Measurements from ENCODE around the gene CES3. TPM values are rescaled to one million over a fixed set of nuclear protein-coding genes. Genes with fewer than 3 reads are reported as not detected.
"Not testable (repeated sequence)": the region's sequence is repeated elsewhere in the genome, so short reads cannot be mapped to it uniquely, and the experiment has no call there.

CES3 gene
- total RNA-seq, 1 experiment from 2014 or later: not detected

GRCh38 chr16:66970775-66971720 is 10.0 kb downstream of the CES3 start:
- DNase-seq (ENCODE audit: low read depth): peak; percentile 25

GRCh38 chr16:66972983-66973382 is 11.9 kb downstream of the CES3 start:
- DNase-seq (ENCODE audit: low read depth): no peak

GRCh38 chr16:66973716-66974115 is 12.7 kb downstream of the CES3 start:
- no peak for DNase-seq (ENCODE audit: low read depth)

GRCh38 chr16:66974156-66974931 is 13.3 kb downstream of the CES3 start:
- DNase-seq (ENCODE audit: low read depth): not testable (repeated sequence)

- DNase-seq (ENCODE audit: low read depth): not testable (repeated sequence)
Observed at GRCh38 chr16:66974932-66975246, 13.8 kb downstream of the CES3 start.

GRCh38 chr16:66975302-66975893 is 14.3 kb downstream of the CES3 start:
- no peak for DNase-seq (ENCODE audit: low read depth)

GRCh38 chr16:66976746-66977145 is 15.7 kb downstream of the CES3 start:
- no peak for DNase-seq (ENCODE audit: low read depth)

- DNase-seq (ENCODE audit: low read depth): peak; percentile 77
Observed at GRCh38 chr16:66977341-66978113, 16.5 kb downstream of the CES3 start.

GRCh38 chr16:66979011-66979717 is 18.1 kb downstream of the CES3 start:
- peak; percentile 56 for DNase-seq (ENCODE audit: low read depth)

- no peak for DNase-seq (ENCODE audit: low read depth)
Observed at GRCh38 chr16:66983033-66983432, 22.0 kb downstream of the CES3 start.

GRCh38 chr16:66984892-66985311 is 23.8 kb downstream of the CES3 start:
- no peak for DNase-seq (ENCODE audit: low read depth)

GRCh38 chr16:66986559-66986958 is 25.5 kb downstream of the CES3 start:
- no peak for DNase-seq (ENCODE audit: low read depth)

- peak; percentile 75 for DNase-seq (ENCODE audit: low read depth)
Observed at GRCh38 chr16:66988197-66988788, 27.2 kb downstream of the CES3 start, which contains the start of gene CES4A. Gene CES4A (plus strand): TSS chr16:66988589. CDS start chr16:66988773, 184 bp downstream.

GRCh38 chr16:66991545-66992077 is 30.5 kb downstream of the CES3 start:
- no peak for DNase-seq (ENCODE audit: low read depth)

GRCh38 chr16:66993558-66993957 is 32.5 kb downstream of the CES3 start:
- DNase-seq (ENCODE audit: low read depth): not testable (repeated sequence)

GRCh38 chr16:66996324-66996982 is 35.4 kb downstream of the CES3 start:
- DNase-seq (ENCODE audit: low read depth): peak; percentile 36

- DNase-seq (ENCODE audit: low read depth): no peak
Observed at GRCh38 chr16:66996983-66997358, 35.9 kb downstream of the CES3 start.

- peak; percentile 11 for DNase-seq (ENCODE audit: low read depth)
Observed at GRCh38 chr16:67000384-67001351, 39.6 kb downstream of the CES3 start.
